Neural progenitor cell (in vitro differentiated cells): ENCODE results near the gene RABGGTA. TPM values are rescaled to one million over a fixed set of nuclear protein-coding genes. Genes with fewer than 3 reads are reported as not detected.
A peak's percentile ranks its signal among the peaks of the same experiment; 100 is the strongest.

ENCODE experiments used
- DNase-seq: peaks from one replicate; pipeline ENCODE4 v3.0.0-alpha.2; 2016; ENCODE audit warnings: low spot score
- H2AFZ ChIP-seq: fragments of 200-600 bp; sonication (generic); replicated peaks from 2 replicates; pipeline ENCODE4 v1.6.1; 2016; ENCODE audit warnings: antibody characterized with exemption
- H3F3A ChIP-seq: fragments of 200-600 bp; sonication (generic); 2 replicates; pipeline ENCODE4 v1.6.1; 2016; ENCODE audit warnings: antibody characterized with exemption, low read depth
- H3K27ac ChIP-seq: fragments of 200-600 bp; sonication (generic); 2 replicates; pipeline ENCODE4 v1.5.1; 2016; ENCODE audit warnings: mild to moderate bottlenecking
- H3K27me3 ChIP-seq: fragments of 200-600 bp; sonication (generic); 2 replicates; pipeline ENCODE4 v1.6.1; 2016; ENCODE audit warnings: mild to moderate bottlenecking, moderate library complexity
- H3K36me3 ChIP-seq: fragments of 200-600 bp; sonication (generic); 2 replicates; pipeline ENCODE4 v1.5.1; 2016
- H3K4me1 ChIP-seq: fragments of 200-600 bp; sonication (generic); 2 replicates; pipeline ENCODE4 v1.6.1; 2016; ENCODE audit warnings: mixed run types
- H3K4me2 ChIP-seq: fragments of 200-600 bp; sonication (generic); 2 replicates; pipeline ENCODE4 v1.6.1; 2016
- H3K4me3 ChIP-seq: fragments of 200-600 bp; sonication (generic); 2 replicates; pipeline ENCODE4 v1.5.1; 2016
- H3K79me2 ChIP-seq: fragments of 200-600 bp; sonication (generic); 2 replicates; pipeline ENCODE4 v1.6.1; 2016; ENCODE audit warnings: low read depth
- H3K9ac ChIP-seq: fragments of 200-600 bp; sonication (generic); 2 replicates; pipeline ENCODE4 v1.6.1; 2016
- H3K9me3 ChIP-seq: fragments of 200-600 bp; sonication (generic); 2 replicates; pipeline ENCODE4 v1.5.1; 2016; ENCODE audit warnings: low read depth
- H4K20me1 ChIP-seq: fragments of 200-600 bp; sonication (generic); 2 replicates; pipeline ENCODE4 v1.6.1; 2016; ENCODE audit warnings: low read depth
- H3K27ac Mint-ChIP-seq: 3 replicates; pipeline ENCODE4 v1.8.0; 2021; ENCODE audit warnings: mixed read lengths
- H3K27me3 Mint-ChIP-seq: 2 replicates; pipeline ENCODE4 v1.8.0; 2022; ENCODE audit warnings: low read depth, mild to moderate bottlenecking, inconsistent platforms, moderate library complexity, mixed read lengths; ENCODE audit not compliant: insufficient read depth
- H3K36me3 Mint-ChIP-seq: 3 replicates; pipeline ENCODE4 v1.8.0; 2021; ENCODE audit warnings: mixed read lengths
- H3K4me1 Mint-ChIP-seq: 3 replicates; pipeline ENCODE4 v1.8.0; 2021; ENCODE audit warnings: mixed read lengths
- H3K4me3 Mint-ChIP-seq: 3 replicates; pipeline ENCODE4 v1.8.0; 2021; ENCODE audit warnings: mild to moderate bottlenecking, moderate library complexity, mixed read lengths
- H3K9me3 Mint-ChIP-seq: 3 replicates; pipeline ENCODE4 v1.8.0; 2020; ENCODE audit warnings: mixed read lengths
- EZH2 ChIP-seq: fragments of 200-600 bp; sonication (generic); IDR thresholded peaks from 2 replicates; pipeline ENCODE4 v1.6.1; 2017; ENCODE audit warnings: antibody characterized with exemption, mild to moderate bottlenecking, moderate library complexity
- EZH2phosphoT487 ChIP-seq: fragments of 200-600 bp; sonication (generic); IDR thresholded peaks from 2 replicates; pipeline ENCODE4 v1.6.1; 2017; ENCODE audit warnings: antibody characterized with exemption
- total RNA-seq: library from RNA; depleted of rRNA; stranded (reverse); fragments of >200 nt; gene quantifications from 2 replicates; pipeline ENCODE4 v1.2.3, GENCODE V29; 2015; ENCODE audit warnings: low replicate concordance
- TF ChIP-seq, protein P1 (sequence below): fragments of 200-600 bp; sonication (generic); IDR thresholded peaks from 2 replicates; pipeline ENCODE4 v1.5.1; 2017; ENCODE audit warnings: antibody characterized with exemption, mild to moderate bottlenecking

Gene RABGGTA
- total RNA-seq, result 7.1 and 22.9 TPM in 2 replicates

- Histone ChIP-seq H3K79me2 (peaks cover 8% of the 10 kb centered on the region), H3F3A (peaks cover 10% of the 10 kb centered on the region), H3K9ac (peak within 1 kb of the TSS; percentile 68), H2AFZ (peak within 1 kb of the TSS; percentile 91), H3K9me3 (no peaks in the 10 kb centered on the region), H4K20me1 (no peaks in the 10 kb centered on the region), H3K36me3 (no peaks in the 10 kb centered on the region), H3K27ac (peak within 1 kb of the TSS; percentile 79), H3K4me3 (peak within 1 kb of the TSS; percentile 86), H3K4me1 (peaks cover 6% of the 10 kb centered on the region), H3K27me3 (no peaks in the 10 kb centered on the region), H3K4me2 (peak within 1 kb of the TSS; percentile 82)
- Mint-ChIP-seq H3K36me3 (peaks cover 2% of the 10 kb centered on the region), H3K27me3 (peaks cover 8% of the 10 kb centered on the region), H3K4me1 (peaks cover 15% of the 10 kb centered on the region), H3K4me3 (peak within 1 kb of the TSS; percentile 91), H3K9me3 (no peaks in the 10 kb centered on the region), H3K27ac (peak within 1 kb of the TSS; percentile 90)
- DNase-seq, result peak; percentile 96
- TF ChIP-seq EZH2phosphoT487 (no peak), EZH2 (no peak)
- TF ChIP-seq, protein P1, sequence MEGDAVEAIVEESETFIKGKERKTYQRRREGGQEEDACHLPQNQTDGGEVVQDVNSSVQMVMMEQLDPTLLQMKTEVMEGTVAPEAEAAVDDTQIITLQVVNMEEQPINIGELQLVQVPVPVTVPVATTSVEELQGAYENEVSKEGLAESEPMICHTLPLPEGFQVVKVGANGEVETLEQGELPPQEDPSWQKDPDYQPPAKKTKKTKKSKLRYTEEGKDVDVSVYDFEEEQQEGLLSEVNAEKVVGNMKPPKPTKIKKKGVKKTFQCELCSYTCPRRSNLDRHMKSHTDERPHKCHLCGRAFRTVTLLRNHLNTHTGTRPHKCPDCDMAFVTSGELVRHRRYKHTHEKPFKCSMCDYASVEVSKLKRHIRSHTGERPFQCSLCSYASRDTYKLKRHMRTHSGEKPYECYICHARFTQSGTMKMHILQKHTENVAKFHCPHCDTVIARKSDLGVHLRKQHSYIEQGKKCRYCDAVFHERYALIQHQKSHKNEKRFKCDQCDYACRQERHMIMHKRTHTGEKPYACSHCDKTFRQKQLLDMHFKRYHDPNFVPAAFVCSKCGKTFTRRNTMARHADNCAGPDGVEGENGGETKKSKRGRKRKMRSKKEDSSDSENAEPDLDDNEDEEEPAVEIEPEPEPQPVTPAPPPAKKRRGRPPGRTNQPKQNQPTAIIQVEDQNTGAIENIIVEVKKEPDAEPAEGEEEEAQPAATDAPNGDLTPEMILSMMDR, result peak; percentile 78
Measured at GRCh38 chr14:24271134-24271833, at the start of gene RABGGTA. Gene RABGGTA (minus strand): TSS chr14:24271597. CDS start chr14:24271115, 482 bp downstream.

GRCh38 chr14:24317141-24317928 lies 45.9 kb upstream of the RABGGTA start:
- Mint-ChIP-seq H3K27ac (no peak overlapping the region), H3K27me3 (peaks cover 5% of the 10 kb centered on the region), H3K9me3 (no peaks in the 10 kb centered on the region), H3K4me3 (no peak overlapping the region), H3K36me3 (no peaks in the 10 kb centered on the region), H3K4me1 (no peaks in the 10 kb centered on the region)
- Histone ChIP-seq H3K9ac (no peak overlapping the region), H3K36me3 (no peaks in the 10 kb centered on the region), H3K4me2 (no peak overlapping the region), H3K27me3 (peaks cover 38% of the 10 kb centered on the region), H3K4me3 (no peak overlapping the region), H2AFZ (no peak overlapping the region), H4K20me1 (no peaks in the 10 kb centered on the region), H3K79me2 (no peaks in the 10 kb centered on the region), H3K9me3 (no peaks in the 10 kb centered on the region), H3K4me1 (no peaks in the 10 kb centered on the region), H3K27ac (no peak overlapping the region), H3F3A (no peaks in the 10 kb centered on the region)
- TF ChIP-seq, protein P1, result no peak
- no peak for TF ChIP-seq EZH2phosphoT487
- no peak for TF ChIP-seq EZH2
- no peak for DNase-seq

DNA sequence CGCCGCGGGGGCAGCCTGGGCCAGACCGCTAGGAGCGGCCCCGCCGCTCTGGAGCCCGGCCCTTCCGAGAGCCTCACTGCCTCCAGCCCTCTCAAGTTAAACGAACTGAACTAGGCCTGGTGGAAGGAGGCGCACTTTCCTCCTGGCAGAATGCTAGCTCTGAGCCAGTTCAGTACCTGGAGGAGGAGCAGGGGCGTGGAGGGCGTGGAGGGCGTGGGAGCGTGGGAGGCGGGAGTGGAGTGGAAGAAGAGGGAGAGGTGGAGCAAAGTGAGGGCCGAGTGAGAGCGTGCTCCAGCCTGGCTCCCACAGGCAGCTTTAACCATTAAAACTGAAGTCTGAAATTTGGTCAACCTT lies 45.2 kb upstream of the RABGGTA start:
- no peak for DNase-seq
- TF ChIP-seq EZH2 (no peak), EZH2phosphoT487 (no peak)
- TF ChIP-seq, protein P1, result no peak
- no peaks in the 10 kb centered on the region for H4K20me1 ChIP-seq
- H3K79me2 ChIP-seq, result no peaks in the 10 kb centered on the region
- Mint-ChIP-seq H3K36me3 (no peaks in the 10 kb centered on the region), H3K27me3 (peaks cover 5% of the 10 kb centered on the region), H3K9me3 (no peaks in the 10 kb centered on the region), H3K4me3 (no peak overlapping the region), H3K27ac (no peak overlapping the region), H3K4me1 (no peaks in the 10 kb centered on the region)
- no peaks in the 10 kb centered on the region for H3K4me1 ChIP-seq
- H3K4me3 ChIP-seq, result no peak overlapping the region
- H3K9ac ChIP-seq, result no peak overlapping the region
- no peaks in the 10 kb centered on the region for H3K36me3 ChIP-seq
- no peak overlapping the region for H2AFZ ChIP-seq
- H3K9me3 ChIP-seq, result no peaks in the 10 kb centered on the region
- H3K27me3 ChIP-seq, result peaks cover 38% of the 10 kb centered on the region
- H3F3A ChIP-seq, result no peaks in the 10 kb centered on the region
- H3K27ac ChIP-seq, result no peak overlapping the region
- no peak overlapping the region for H3K4me2 ChIP-seq
